IPS DF 19.7 (cell line): Measurements from ENCODE around the gene CCDC15.
"Not testable (repeated sequence)": the region's sequence is repeated elsewhere in the genome, so short reads cannot be mapped to it uniquely, and the experiment has no call there.

Experiments used
- DNase-seq: peaks from one replicate; pipeline ENCODE4 v3.0.0-alpha.2; 2013; ENCODE audit warnings: low read depth, low spot score

Gene CCDC15

DNA sequence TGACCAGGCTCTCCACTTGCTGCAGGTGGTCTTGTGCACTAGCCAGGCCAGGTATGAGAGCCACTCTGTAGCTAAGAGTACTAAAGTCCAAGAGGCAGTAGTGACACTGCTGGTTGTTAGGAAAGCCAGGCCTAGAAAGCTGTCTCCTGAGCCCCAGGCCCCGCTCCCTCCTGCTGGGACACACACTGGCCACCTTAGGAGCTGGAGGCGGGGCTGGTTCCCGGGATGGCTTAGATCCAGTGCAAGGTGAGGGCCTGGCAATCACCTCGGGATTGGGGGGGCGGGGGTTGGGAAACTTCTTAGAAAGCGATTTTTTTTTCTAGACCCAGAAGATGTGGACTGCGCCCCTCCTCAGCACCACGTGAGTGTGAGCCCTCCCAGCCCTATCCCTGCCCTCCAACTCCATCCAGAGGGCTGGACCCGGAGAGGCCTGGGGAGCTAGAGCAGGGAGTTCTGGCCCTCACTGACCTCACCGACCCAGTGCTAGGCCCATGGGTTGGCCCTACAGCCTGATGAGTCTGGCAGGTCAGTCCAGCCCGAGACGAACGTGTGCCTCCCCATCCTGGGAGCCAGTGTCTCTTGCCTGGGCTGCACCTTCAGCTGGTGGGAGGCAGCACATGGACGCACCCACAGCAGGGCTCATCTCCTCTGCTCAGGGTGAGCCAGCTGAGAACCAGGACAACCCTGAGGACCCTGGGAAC, 127.2 kb downstream of the CCDC15 start:
- DNase-seq: no peak

GRCh38 chr11:125082040-125082439, 128.0 kb downstream of the CCDC15 start:
- DNase-seq: no peak

DNA sequence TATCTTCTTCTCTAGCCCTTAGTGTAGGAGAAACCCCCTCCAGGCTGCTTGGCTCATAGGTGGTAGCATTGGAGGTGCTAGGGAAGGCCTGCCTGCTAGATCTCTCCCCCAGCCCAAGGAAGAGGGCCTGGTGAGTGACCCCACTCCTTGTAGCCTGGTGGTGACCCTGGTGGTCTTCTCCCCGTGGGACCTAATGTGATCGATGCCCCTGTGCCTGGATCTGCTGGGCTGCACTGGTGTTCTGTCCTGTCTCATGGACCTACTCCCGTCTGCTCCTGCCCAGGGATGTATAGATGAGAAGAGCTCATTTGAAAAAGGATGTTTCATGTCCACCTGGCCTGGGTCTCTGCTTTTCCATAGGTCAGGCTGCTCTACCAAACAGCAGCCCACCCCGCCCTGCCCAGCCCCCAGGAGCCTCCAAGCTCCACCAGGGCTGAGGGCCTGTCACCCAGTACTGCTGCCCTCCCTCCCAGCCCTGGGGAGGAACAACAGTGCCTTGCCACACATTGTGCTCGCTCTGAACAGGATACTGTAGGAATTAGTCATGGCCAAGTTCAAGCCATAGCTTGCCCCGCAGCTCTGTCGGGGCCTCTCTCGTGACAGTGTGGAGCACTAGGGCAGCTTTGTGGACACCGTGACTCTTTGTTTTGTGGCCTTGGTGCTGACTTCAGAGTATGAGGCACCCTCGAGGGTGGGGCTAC, 128.8 kb downstream of the CCDC15 start:
- no peak for DNase-seq

DNA sequence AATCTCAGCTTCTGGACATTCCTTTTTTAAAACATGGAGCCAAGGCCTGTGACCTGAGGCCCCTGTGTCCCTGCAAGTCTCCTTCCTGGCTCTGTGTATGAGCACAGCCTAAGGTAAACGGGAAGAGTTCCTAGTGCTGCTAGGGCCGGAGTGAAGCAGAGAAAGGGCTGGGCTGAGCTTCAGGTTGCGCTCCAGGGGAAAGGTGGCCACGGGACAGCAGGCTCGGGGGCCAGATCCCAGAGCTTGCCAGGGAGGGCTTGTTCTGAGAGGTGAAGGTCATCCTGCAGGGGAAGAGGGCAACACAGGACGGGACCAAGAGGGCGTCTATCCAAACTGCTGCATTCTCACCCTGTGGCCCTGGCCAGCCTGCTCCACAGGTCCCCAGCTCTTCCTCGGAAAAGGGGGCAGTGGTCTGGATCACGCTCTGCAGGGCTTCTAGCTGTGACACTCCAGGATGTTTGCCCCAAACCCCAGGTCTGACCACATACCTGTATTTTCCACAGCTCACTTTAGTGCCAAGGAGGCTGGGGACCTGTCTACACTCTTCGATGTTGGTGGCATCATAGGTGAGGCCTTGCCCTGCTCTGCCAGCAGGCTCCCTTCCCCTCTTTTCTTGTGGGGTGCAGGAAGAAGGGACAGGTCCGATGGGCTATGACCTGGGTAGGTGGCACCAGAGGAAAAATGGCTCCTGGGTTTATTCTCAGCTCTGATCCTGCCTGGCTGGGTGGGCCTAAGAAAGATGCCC, 129.5 kb downstream of the CCDC15 start:
- no peak for DNase-seq

GRCh38 chr11:125084057-125084416, 130.0 kb downstream of the CCDC15 start:
- no peak for DNase-seq

DNA sequence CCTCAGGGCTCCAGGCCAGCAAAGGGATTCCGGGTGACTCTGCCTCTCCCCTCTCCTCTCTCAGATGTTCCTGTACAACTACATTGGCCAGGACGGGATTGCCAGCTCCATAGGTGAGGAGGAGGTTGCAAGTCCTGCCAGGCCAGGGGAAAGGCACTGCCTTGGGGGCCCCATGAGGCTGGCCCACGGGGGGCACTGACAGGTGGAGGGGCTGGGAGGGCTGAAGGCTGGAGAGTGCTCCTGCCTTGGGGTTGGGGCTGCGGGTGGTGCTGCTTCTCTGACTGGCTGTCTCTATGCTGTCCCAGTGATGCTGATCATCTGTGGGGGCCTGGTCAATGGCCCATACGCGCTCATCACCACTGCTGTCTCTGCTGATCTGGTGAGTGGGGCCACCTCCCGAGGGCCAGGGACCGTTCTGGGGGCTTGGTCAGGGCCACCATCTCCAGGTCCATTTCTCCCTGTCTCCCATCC, 130.8 kb downstream of the CCDC15 start:
- DNase-seq: no peak

DNA sequence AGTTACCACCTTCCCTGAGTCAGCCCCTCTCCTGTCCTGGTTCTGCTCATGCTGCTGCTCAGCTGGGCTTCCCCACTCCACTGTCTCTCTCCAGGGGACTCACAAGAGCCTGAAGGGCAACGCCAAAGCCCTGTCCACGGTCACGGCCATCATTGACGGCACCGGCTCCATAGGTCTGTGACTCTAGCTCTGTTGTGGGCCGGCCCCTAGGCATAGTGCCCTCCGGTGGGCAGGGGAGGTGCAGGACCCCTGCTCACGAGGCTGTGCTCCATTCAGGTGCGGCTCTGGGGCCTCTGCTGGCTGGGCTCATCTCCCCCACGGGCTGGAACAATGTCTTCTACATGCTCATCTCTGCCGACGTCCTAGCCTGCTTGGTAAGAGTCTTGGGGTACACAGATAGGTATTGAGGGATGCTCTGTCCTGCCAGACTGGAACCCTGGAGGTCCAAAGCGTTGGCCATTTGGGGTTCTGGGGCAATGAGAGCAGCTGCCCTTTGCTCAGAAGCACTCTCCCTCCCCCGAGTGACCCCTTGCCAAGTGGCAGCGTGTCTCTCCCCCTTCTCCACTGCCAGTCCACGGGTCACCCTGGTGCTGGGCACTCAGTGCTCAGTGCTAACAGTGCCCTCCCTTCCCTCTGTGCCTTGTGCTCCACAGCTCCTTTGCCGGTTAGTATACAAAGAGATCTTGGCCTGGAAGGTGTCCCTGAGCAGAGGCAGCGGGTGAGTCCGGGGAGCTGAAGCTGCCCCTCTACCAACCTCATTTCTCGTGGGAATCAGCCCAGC, 131.5 kb downstream of the CCDC15 start:
- no peak for DNase-seq

DNA sequence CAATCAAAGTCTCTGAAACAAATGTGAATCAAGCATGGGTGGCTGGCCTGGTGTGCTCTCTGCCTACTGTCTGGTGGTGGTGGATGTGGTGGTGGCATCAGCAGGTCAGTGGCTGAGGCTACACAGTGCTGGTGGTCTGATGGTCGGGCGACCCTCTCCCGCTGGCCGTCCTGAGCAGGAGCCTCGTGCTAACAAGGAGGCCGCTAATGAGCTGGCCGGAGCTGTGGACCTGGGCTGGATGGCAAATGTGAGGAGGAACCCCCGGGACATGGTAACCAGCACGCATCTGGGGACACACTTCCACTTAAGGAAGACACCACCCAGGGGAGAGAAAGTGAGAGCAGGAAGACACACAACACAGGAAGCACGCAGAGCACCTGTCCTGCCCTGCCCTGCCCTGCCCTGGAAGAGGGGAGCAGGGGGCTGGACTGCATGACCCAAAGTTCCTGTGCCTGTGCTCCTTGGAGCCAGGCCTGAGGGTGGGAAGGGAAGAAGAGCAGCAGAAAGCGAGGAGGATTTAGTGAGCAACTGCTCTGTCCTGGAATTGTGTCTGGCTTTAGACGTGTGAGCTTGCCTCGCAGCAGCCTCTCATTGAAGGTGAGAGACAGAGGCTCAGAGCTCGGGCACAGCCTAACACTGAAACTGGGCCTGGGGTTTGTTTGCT, 132.8 kb downstream of the CCDC15 start:
- no peak for DNase-seq

DNA sequence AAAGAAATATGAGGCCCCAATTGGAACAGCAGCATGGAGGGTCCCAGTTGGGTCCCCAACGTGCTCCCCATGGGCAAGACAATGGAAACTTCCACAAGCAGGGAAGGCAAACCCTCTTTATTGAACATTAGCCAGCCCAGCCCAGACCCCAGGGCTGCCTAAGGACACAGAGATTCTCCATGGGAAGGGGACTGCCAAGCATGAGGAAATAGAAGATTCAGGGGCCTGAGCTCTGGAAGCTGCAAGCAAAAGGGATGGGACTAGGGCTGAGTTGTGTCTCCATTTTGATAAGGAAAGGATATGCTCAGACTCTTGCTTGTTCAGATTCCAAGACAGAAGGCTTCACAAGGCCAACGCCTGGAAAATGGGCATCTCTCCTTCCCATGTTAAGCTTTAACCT, 134.1 kb downstream of the CCDC15 start:
- no peak for DNase-seq

- DNase-seq: no peak
Observed at GRCh38 chr11:125088576-125089455, 134.8 kb downstream of the CCDC15 start.

GRCh38 chr11:125089481-125089880, 135.5 kb downstream of the CCDC15 start:
- not testable (repeated sequence) for DNase-seq

DNA sequence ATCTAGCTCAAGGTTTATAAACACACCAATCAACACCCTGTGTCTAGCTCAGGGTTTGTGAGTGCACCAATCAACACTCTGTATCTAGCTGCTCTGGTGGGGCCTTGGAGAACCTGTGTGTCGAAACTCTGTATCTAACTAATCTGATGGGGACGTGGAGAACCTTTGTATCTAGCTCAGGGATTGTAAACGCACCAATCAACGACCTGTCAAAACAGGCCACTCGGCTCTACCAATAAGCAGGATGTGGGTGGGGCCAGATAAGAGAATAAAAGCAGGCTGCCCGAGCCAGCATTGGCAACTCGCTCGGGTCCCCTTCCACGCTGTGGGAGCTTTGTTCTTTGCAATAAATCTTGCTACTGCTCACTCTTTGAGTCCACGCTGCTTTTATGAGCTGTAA, 136.1 kb downstream of the CCDC15 start:
- not testable (repeated sequence) for DNase-seq

DNA sequence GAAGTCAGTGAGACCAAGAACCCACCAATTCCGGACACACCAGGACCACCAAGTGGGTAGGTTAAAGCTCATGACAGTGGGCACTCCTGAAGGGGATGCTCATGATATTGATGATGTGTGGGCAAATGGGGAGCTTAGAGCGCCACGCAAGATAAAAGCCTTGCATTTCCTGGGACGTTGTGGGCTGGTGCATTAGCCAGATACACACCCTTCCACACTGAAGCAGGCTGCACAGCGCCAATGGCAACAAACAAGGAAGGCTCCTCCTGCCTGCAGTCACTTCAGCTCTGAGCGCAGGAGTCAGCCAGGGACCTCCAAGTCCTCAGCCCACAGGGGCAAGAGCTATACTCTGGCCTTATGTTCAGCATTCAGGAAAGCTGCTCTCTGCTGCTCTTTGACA, 136.8 kb downstream of the CCDC15 start:
- no peak for DNase-seq
